ENCODE measurements around the gene UQCRH.
"Not testable (repeated sequence)": the region's sequence is repeated elsewhere in the genome, so short reads cannot be mapped to it uniquely, and the experiment has no call there.

Gene UQCRH

GRCh38 chr1:46306159-46306530 is 2.6 kb downstream of the UQCRH start:
- H3K4me3 Mint-ChIP-seq, result no peak overlapping the region
- intact Hi-C loops (cut with micrococcal nuclease), result no loop called here

DNA sequence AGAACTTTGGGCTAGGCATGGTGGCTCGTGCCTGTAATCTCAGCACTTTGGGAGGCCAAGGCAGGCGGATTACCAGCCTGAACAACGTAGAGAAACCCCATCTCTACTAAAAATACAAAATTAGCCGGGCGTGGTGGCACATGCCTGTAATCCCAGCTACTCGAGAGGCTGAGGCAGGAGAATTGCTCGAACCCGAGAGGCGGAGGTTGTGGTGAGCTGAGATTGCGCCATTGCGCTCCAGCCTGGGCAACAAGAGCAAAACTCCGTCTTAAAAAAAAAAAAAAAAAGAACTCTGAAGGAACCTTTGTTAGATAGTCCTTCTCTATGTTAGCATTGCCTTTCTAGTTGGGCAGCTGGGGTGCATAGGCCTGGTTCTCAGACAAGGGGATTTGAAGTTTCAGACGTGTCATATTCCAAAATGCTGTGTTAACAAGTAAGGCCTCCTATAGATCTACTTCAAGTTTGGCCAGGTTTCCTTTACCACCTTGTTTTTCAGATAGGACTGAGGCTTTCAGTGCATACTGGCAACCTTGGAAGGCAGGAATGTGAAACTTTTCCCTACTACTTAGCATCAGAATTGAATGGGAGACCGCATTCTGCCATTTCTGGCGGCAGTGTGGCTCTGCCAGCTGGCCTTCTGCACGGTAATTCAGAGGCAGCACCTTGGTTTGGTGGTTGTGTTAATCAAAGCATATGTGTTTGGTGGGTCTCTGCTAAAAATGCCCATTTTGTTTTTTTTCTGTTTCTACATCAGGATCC is 6.1 kb downstream of the UQCRH start:
- Mint-ChIP-seq H3K9me3 (no peaks in the 10 kb centered on the region), H3K4me1 (ENCODE audit: low read depth) (peaks cover 39% of the 10 kb centered on the region), H3K27ac (peak overlapping the region; percentile 5), H3K27me3 (no peaks in the 10 kb centered on the region), H3K36me3 (ENCODE audit: low read depth) (peaks cover 83% of the 10 kb centered on the region), H3K4me3 (no peak overlapping the region)
- intact Hi-C loops (cut with micrococcal nuclease), result no loop called here

More at GRCh38 chr1:46306159-46306530, 2.6 kb downstream of the UQCRH start:
- no peaks in the 10 kb centered on the region for H3K9me3 Mint-ChIP-seq
- peaks cover 54% of the 10 kb centered on the region for H3K4me1 Mint-ChIP-seq (ENCODE audit: low read depth)
- H3K27me3 Mint-ChIP-seq, result no peaks in the 10 kb centered on the region
- H3K36me3 Mint-ChIP-seq (ENCODE audit: low read depth), result peaks cover 81% of the 10 kb centered on the region
- H3K27ac Mint-ChIP-seq, result no peak overlapping the region

GRCh38 chr1:46310321-46310720 is 6.8 kb downstream of the UQCRH start:
- no peak overlapping the region for H3K4me3 Mint-ChIP-seq
- no peaks in the 10 kb centered on the region for H3K27me3 Mint-ChIP-seq
- H3K27ac Mint-ChIP-seq, result no peak overlapping the region
- H3K9me3 Mint-ChIP-seq, result no peaks in the 10 kb centered on the region
- intact Hi-C loops (cut with micrococcal nuclease), result no loop called here
- peaks cover 35% of the 10 kb centered on the region for H3K4me1 Mint-ChIP-seq (ENCODE audit: low read depth)
- H3K36me3 Mint-ChIP-seq (ENCODE audit: low read depth), result peaks cover 91% of the 10 kb centered on the region

- H3K9me3 Mint-ChIP-seq, result no peaks in the 10 kb centered on the region
- H3K4me1 Mint-ChIP-seq (ENCODE audit: low read depth), result no peaks in the 10 kb centered on the region
- peaks cover 77% of the 10 kb centered on the region for H3K36me3 Mint-ChIP-seq (ENCODE audit: low read depth)
- intact Hi-C loops (cut with micrococcal nuclease), result no loop called here
- H3K27me3 Mint-ChIP-seq, result no peaks in the 10 kb centered on the region
- no peak overlapping the region for H3K4me3 Mint-ChIP-seq
- no peak overlapping the region for H3K27ac Mint-ChIP-seq
These were observed 12.3 kb downstream of the UQCRH start for GRCh38 chr1:46315669-46316403.

DNA sequence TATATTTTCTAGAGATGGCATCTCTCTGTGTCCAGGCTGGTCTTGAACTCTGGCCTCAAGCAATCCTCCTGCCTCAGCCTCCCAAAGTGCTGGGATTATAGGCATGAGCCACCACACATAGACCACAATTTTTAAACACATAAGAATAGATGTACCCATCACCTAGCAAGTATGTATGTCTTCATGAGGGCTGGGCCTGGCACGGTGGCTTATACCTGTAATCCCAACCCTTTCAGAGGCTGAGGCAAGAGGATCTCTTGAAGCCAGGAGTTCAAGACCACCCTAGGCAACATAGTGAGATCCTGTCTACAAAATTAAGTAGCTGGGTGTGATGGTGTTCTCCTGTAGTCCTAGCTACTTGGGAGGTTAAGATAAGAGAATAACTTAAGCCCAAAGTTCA is 13.8 kb downstream of the UQCRH start:
- H3K4me1 Mint-ChIP-seq (ENCODE audit: low read depth), result no peaks in the 10 kb centered on the region
- H3K36me3 Mint-ChIP-seq (ENCODE audit: low read depth), result peaks cover 62% of the 10 kb centered on the region
- no peak overlapping the region for H3K4me3 Mint-ChIP-seq
- no peak overlapping the region for H3K27ac Mint-ChIP-seq
- intact Hi-C loops (cut with micrococcal nuclease), result no loop called here
- H3K9me3 Mint-ChIP-seq, result no peaks in the 10 kb centered on the region
- H3K27me3 Mint-ChIP-seq, result no peaks in the 10 kb centered on the region

DNA sequence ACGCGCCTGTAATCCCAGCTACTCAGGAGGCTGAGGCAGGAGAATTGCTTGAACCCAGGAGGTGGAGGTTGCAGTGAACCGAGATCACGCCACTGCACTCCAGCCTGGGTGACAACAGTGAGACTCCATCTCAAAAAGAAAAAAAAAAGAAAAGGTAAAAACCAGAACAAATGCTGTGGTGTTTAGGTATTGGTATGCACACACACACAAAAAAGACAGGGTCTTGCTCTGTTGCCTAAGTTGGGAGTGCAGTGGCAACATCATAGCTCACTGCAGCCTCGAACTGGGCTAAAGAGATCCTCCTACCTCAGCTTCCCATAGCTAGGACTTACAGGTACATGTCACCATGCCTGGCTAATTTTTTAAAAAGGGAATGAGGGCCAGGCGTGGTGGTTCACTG is 15.8 kb downstream of the UQCRH start:
- H3K4me1 Mint-ChIP-seq (ENCODE audit: low read depth); H3K27ac Mint-ChIP-seq; H3K27me3 Mint-ChIP-seq; H3K9me3 Mint-ChIP-seq; intact Hi-C loops (cut with micrococcal nuclease); H3K4me3 Mint-ChIP-seq: not testable (repeated sequence)
- peaks cover 42% of the 10 kb centered on the region for H3K36me3 Mint-ChIP-seq (ENCODE audit: low read depth)

DNA sequence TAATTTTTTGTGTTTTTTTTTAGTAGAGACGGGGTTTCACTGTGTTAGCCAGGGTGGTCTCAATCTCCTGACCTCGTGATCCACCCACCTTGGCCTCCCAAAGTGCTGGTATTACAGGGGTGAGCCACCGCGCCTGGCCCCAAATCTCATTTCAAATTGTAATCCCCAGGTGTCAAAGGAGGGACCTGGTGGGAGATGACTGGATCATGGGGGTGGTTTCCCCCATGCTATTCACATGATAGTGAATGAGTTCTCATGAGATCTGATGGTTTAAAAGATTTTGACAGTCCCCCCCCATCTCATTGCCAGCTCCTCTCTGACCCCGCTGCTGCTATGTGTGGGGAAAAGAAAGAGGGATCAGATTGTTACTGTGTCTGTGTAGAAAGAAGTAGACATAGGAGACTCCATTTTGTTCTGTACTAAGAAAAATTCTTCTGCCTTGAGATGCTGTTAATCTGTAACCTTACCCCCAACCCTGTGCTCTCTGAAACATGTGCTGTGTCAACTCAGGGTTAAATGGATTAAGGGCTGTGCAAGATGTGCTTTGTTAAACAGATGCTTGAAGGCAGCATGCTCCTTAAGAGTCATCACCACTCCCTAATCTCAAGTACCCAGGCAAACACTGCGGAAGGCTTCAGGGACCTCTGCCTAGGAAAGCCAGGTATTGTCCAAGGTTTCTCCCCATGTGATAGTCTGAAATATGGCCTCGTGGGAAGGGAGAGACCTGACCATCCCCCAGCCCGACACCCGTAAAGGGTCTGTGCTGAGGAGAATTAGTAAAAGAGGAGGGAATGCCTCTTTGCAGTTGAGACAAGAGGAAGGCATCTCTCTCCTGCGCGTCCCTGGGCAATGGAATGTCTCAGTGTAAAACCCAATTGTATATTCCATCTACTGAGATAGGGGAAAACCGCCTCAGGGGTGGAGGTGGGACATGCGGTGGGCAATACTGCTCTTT is 16.7 kb downstream of the UQCRH start:
- H3K4me1 Mint-ChIP-seq (ENCODE audit: low read depth); intact Hi-C loops (cut with micrococcal nuclease); H3K27ac Mint-ChIP-seq: not testable (repeated sequence)

GRCh38 chr1:46322191-46322590 is 18.7 kb downstream of the UQCRH start:
- H3K27ac Mint-ChIP-seq; intact Hi-C loops (cut with micrococcal nuclease); H3K9me3 Mint-ChIP-seq; H3K4me3 Mint-ChIP-seq; H3K27me3 Mint-ChIP-seq; H3K4me1 Mint-ChIP-seq (ENCODE audit: low read depth): not testable (repeated sequence)
- H3K36me3 Mint-ChIP-seq (ENCODE audit: low read depth), result peaks cover 14% of the 10 kb centered on the region

More for the DNA sequence above, 16.7 kb downstream of the UQCRH start:
- H3K9me3 Mint-ChIP-seq, H3K4me3 Mint-ChIP-seq, H3K27me3 Mint-ChIP-seq: not testable (repeated sequence)
- peaks cover 33% of the 10 kb centered on the region for H3K36me3 Mint-ChIP-seq (ENCODE audit: low read depth)

- intact Hi-C loops (cut with micrococcal nuclease); H3K4me3 Mint-ChIP-seq: not testable (repeated sequence)
- peak overlapping the region; percentile 75 for H3K27ac Mint-ChIP-seq
These were observed 22.0 kb downstream of the UQCRH start for GRCh38 chr1:46325285-46326076.

GRCh38 chr1:46328182-46328581 is 24.7 kb downstream of the UQCRH start:
- H3K36me3 Mint-ChIP-seq (ENCODE audit: low read depth); H3K27ac Mint-ChIP-seq; H3K4me3 Mint-ChIP-seq; intact Hi-C loops (cut with micrococcal nuclease); H3K27me3 Mint-ChIP-seq; H3K9me3 Mint-ChIP-seq: not testable (repeated sequence)
- H3K4me1 Mint-ChIP-seq (ENCODE audit: low read depth), result peaks cover 15% of the 10 kb centered on the region

More at GRCh38 chr1:46325285-46326076, 22.0 kb downstream of the UQCRH start:
- not testable (repeated sequence) for H3K9me3 Mint-ChIP-seq; H3K27me3 Mint-ChIP-seq; H3K4me1 Mint-ChIP-seq (ENCODE audit: low read depth); H3K36me3 Mint-ChIP-seq (ENCODE audit: low read depth)

DNA sequence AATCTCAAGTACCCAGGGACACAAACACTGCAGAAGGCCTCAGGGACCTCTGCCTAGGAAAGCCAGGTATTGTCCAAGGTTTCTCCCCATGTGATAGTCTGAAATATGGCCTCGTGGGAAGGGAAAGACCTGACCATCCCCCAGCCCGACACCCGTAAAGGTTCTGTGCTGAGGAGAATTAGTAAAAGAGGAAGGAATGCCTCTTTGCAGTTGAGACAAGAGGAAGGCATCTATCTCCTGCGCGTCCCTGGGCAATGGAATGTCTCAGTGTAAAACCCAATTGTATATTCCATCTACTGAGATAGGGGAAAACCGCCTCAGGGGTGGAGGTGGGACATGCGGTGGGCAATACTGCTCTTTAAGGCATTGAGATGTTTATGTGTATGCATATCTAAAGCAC is 26.3 kb downstream of the UQCRH start:
- peaks cover 15% of the 10 kb centered on the region for H3K4me1 Mint-ChIP-seq (ENCODE audit: low read depth)
- H3K9me3 Mint-ChIP-seq; H3K27me3 Mint-ChIP-seq; H3K4me3 Mint-ChIP-seq; H3K36me3 Mint-ChIP-seq (ENCODE audit: low read depth); H3K27ac Mint-ChIP-seq; intact Hi-C loops (cut with micrococcal nuclease): not testable (repeated sequence)

DNA sequence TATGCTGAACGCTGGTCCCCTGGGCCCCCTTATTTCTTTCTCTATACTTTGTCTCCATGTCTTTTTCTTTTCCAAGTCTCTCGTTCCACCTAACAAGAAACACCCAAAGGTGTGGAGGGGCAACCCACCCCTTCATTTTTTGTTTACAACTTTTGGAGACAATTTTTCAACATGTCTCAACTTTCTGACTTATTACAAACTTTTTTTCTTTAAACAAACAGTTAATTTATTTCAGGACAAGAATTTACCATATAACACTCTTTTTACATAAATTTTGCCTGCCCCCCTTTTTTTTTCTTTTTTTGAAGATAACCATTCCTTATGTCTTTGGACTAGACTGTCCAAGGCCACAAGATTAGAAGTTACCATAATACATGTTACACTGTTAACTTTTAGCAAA is 26.9 kb downstream of the UQCRH start:
- H3K27me3 Mint-ChIP-seq; H3K27ac Mint-ChIP-seq; H3K9me3 Mint-ChIP-seq; H3K4me3 Mint-ChIP-seq; intact Hi-C loops (cut with micrococcal nuclease); H3K36me3 Mint-ChIP-seq (ENCODE audit: low read depth): not testable (repeated sequence)
- H3K4me1 Mint-ChIP-seq (ENCODE audit: low read depth), result peaks cover 12% of the 10 kb centered on the region

- H3K9me3 Mint-ChIP-seq; H3K36me3 Mint-ChIP-seq (ENCODE audit: low read depth); H3K27me3 Mint-ChIP-seq; H3K4me1 Mint-ChIP-seq (ENCODE audit: low read depth); intact Hi-C loops (cut with micrococcal nuclease); H3K4me3 Mint-ChIP-seq; H3K27ac Mint-ChIP-seq: not testable (repeated sequence)
These were observed 28.5 kb downstream of the UQCRH start for GRCh38 chr1:46331786-46332540.

Data from dendritic cell treated with granulocyte-macrophage colony-stimulating factor and Interleukin-4, amounts not matched to agents 40 ng/mL and 50 ng/mL, for 4 days (primary cell).